ENCODE data around the gene PPP2R2D. TPM values are rescaled to one million over a fixed set of nuclear protein-coding genes. Genes with fewer than 3 reads are reported as not detected.

Gene PPP2R2D
- total RNA-seq, 1 donor = 23.9 TPM

GRCh38 chr10:131860806-131861440 is 39.9 kb upstream of the PPP2R2D start:
- Histone ChIP-seq H2AFZ (ENCODE audit: low read length) (no peak overlapping the region), H3K4me1 (ENCODE audit: insufficient read depth, low read length) (no peaks in the 10 kb centered on the region), H3K27ac (ENCODE audit: low read depth, low read length) (no peak overlapping the region), H3K79me2 (ENCODE audit: insufficient read depth, low read length) (no peaks in the 10 kb centered on the region), H3K9me3 (ENCODE audit: low read depth, low read length) (no peaks in the 10 kb centered on the region), H3K4me2 (ENCODE audit: insufficient read depth, low read length) (no peak overlapping the region), H3K27me3 (ENCODE audit: insufficient read depth, low read length) (no peaks in the 10 kb centered on the region), H3K36me3 (ENCODE audit: insufficient read depth, low read length) (no peaks in the 10 kb centered on the region), H4K20me1 (ENCODE audit: insufficient read depth, low read length) (no peaks in the 10 kb centered on the region), H3K4me3 (ENCODE audit: insufficient read depth, low read length) (no peak overlapping the region)
- no peak for DNase-seq (ENCODE audit: insufficient read length, low spot score, missing footprints)
- TF ChIP-seq, protein P1, sequence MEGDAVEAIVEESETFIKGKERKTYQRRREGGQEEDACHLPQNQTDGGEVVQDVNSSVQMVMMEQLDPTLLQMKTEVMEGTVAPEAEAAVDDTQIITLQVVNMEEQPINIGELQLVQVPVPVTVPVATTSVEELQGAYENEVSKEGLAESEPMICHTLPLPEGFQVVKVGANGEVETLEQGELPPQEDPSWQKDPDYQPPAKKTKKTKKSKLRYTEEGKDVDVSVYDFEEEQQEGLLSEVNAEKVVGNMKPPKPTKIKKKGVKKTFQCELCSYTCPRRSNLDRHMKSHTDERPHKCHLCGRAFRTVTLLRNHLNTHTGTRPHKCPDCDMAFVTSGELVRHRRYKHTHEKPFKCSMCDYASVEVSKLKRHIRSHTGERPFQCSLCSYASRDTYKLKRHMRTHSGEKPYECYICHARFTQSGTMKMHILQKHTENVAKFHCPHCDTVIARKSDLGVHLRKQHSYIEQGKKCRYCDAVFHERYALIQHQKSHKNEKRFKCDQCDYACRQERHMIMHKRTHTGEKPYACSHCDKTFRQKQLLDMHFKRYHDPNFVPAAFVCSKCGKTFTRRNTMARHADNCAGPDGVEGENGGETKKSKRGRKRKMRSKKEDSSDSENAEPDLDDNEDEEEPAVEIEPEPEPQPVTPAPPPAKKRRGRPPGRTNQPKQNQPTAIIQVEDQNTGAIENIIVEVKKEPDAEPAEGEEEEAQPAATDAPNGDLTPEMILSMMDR (IDR thresholded peaks at IDR 0.05; ENCODE audit: extremely low read depth, low read depth, low read length) = no peak

DNA sequence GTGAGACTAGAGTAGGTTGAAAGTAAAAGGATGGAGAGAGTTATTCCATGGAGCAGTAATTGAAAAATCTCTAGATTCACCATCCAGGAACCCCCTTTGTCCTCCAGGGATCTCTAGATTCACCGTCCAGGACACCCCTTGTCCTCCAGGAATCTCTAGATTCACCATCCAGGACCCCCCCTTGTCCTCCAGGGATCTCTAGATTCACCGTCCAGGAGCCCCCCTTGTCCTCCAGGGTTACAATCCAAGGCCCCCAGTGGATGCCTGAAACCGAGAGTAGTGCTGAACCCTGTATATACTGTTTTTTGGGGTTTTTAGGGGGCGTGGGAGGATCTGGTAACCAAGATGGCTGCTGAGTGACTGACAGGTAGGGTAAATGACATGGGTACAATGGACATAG is 38.3 kb upstream of the PPP2R2D start:
- no peaks in the 10 kb centered on the region for H3K9me3 ChIP-seq (ENCODE audit: low read depth, low read length)
- H3K36me3 ChIP-seq (ENCODE audit: insufficient read depth, low read length) = no peaks in the 10 kb centered on the region
- no peak for DNase-seq (ENCODE audit: insufficient read length, low spot score, missing footprints)
- H3K79me2 ChIP-seq (ENCODE audit: insufficient read depth, low read length) = no peaks in the 10 kb centered on the region
- H3K27me3 ChIP-seq (ENCODE audit: insufficient read depth, low read length) = no peaks in the 10 kb centered on the region
- H3K4me1 ChIP-seq (ENCODE audit: insufficient read depth, low read length) = no peaks in the 10 kb centered on the region
- no peak overlapping the region for H3K4me2 ChIP-seq (ENCODE audit: insufficient read depth, low read length)
- TF ChIP-seq, protein P1 (IDR thresholded peaks at IDR 0.05; ENCODE audit: extremely low read depth, low read depth, low read length) = no peak
- H3K27ac ChIP-seq (ENCODE audit: low read depth, low read length) = no peak overlapping the region
- no peak overlapping the region for H2AFZ ChIP-seq (ENCODE audit: low read length)
- no peaks in the 10 kb centered on the region for H4K20me1 ChIP-seq (ENCODE audit: insufficient read depth, low read length)
- no peak overlapping the region for H3K4me3 ChIP-seq (ENCODE audit: insufficient read depth, low read length)

GRCh38 chr10:131865223-131865917 is 35.4 kb upstream of the PPP2R2D start:
- H3K4me1 ChIP-seq (ENCODE audit: insufficient read depth, low read length) = no peaks in the 10 kb centered on the region
- no peaks in the 10 kb centered on the region for H3K79me2 ChIP-seq (ENCODE audit: insufficient read depth, low read length)
- no peak overlapping the region for H3K4me3 ChIP-seq (ENCODE audit: insufficient read depth, low read length)
- no peaks in the 10 kb centered on the region for H4K20me1 ChIP-seq (ENCODE audit: insufficient read depth, low read length)
- no peak overlapping the region for H2AFZ ChIP-seq (ENCODE audit: low read length)
- no peak overlapping the region for H3K4me2 ChIP-seq (ENCODE audit: insufficient read depth, low read length)
- H3K9me3 ChIP-seq (ENCODE audit: low read depth, low read length) = no peaks in the 10 kb centered on the region
- no peak overlapping the region for H3K27ac ChIP-seq (ENCODE audit: low read depth, low read length)
- DNase-seq (ENCODE audit: insufficient read length, low spot score, missing footprints) = no peak
- H3K36me3 ChIP-seq (ENCODE audit: insufficient read depth, low read length) = no peaks in the 10 kb centered on the region
- TF ChIP-seq, protein P1 (IDR thresholded peaks at IDR 0.05; ENCODE audit: extremely low read depth, low read depth, low read length) = no peak
- no peaks in the 10 kb centered on the region for H3K27me3 ChIP-seq (ENCODE audit: insufficient read depth, low read length)

DNA sequence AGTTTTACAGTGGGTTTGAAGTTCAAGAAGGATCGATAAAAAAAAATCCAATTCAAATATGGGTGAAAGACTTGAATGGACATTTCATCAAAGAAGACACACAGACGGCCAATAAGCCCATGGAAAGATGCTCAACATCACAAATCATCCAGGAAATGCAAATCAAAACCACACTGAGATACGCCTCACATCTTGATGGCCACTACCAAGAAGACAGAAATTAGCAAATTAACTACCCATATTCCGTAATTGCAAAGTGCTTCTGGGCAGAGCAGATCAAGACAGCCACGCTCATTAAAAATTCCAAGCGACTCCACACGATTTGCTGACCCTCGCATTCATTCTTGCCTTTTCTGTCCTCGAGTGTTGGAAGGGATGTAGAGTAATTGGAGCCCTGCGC is 34.1 kb upstream of the PPP2R2D start:
- no peak overlapping the region for H3K4me2 ChIP-seq (ENCODE audit: insufficient read depth, low read length)
- H2AFZ ChIP-seq (ENCODE audit: low read length) = no peak overlapping the region
- H3K79me2 ChIP-seq (ENCODE audit: insufficient read depth, low read length) = no peaks in the 10 kb centered on the region
- H3K4me3 ChIP-seq (ENCODE audit: insufficient read depth, low read length) = no peak overlapping the region
- H3K27ac ChIP-seq (ENCODE audit: low read depth, low read length) = no peak overlapping the region
- no peak for DNase-seq (ENCODE audit: insufficient read length, low spot score, missing footprints)
- no peaks in the 10 kb centered on the region for H4K20me1 ChIP-seq (ENCODE audit: insufficient read depth, low read length)
- TF ChIP-seq, protein P1 (IDR thresholded peaks at IDR 0.05; ENCODE audit: extremely low read depth, low read depth, low read length) = no peak
- H3K4me1 ChIP-seq (ENCODE audit: insufficient read depth, low read length) = no peaks in the 10 kb centered on the region
- no peaks in the 10 kb centered on the region for H3K9me3 ChIP-seq (ENCODE audit: low read depth, low read length)
- no peaks in the 10 kb centered on the region for H3K27me3 ChIP-seq (ENCODE audit: insufficient read depth, low read length)
- no peaks in the 10 kb centered on the region for H3K36me3 ChIP-seq (ENCODE audit: insufficient read depth, low read length)
